Stimulated activated naive CD8-positive, alpha-beta T cell treated with anti-CD3 and anti-CD28 coated beads, Interleukin-15, Interleukin-2, amounts not matched to agents 100 ng/mL and 50 ng/mL, for 24 hours (primary cell): Measurements from ENCODE around the gene CDH11.

Experiments
- H3K27ac Mint-ChIP-seq: one replicate; pipeline ENCODE4 v1.8.0; 2021; ENCODE audit warnings: mild to moderate bottlenecking, mixed read lengths
- H3K27me3 Mint-ChIP-seq: one replicate; pipeline ENCODE4 v1.8.0; 2021; ENCODE audit warnings: mixed read lengths
- H3K36me3 Mint-ChIP-seq: one replicate; pipeline ENCODE4 v1.8.0; 2021; ENCODE audit warnings: low read depth, mixed read lengths
- H3K4me1 Mint-ChIP-seq: one replicate; pipeline ENCODE4 v1.8.0; 2021; ENCODE audit warnings: low read depth, mixed read lengths
- H3K4me3 Mint-ChIP-seq: one replicate; pipeline ENCODE4 v1.8.0; 2021; ENCODE audit warnings: mild to moderate bottlenecking, mixed read lengths
- H3K9me3 Mint-ChIP-seq: one replicate; pipeline ENCODE4 v1.8.0; 2021; ENCODE audit warnings: mixed read lengths

CDH11 gene

GRCh38 chr16:64925166-64925565, 196.7 kb downstream of the CDH11 start:
- Mint-ChIP-seq H3K27ac (no peak overlapping the region), H3K36me3 (no peaks in the 10 kb centered on the region), H3K4me3 (no peak overlapping the region)

GRCh38 chr16:64924086-64924485, 197.8 kb downstream of the CDH11 start:
- Mint-ChIP-seq H3K36me3 (no peaks in the 10 kb centered on the region), H3K27me3 (no peaks in the 10 kb centered on the region), H3K27ac (no peak overlapping the region), H3K9me3 (peaks cover 24% of the 10 kb centered on the region), H3K4me1 (no peaks in the 10 kb centered on the region), H3K4me3 (no peak overlapping the region)

More at GRCh38 chr16:64925166-64925565, 196.7 kb downstream of the CDH11 start:
- Mint-ChIP-seq H3K4me1 (no peaks in the 10 kb centered on the region), H3K27me3 (no peaks in the 10 kb centered on the region), H3K9me3 (peaks cover 32% of the 10 kb centered on the region)

- H3K36me3 Mint-ChIP-seq: no peaks in the 10 kb centered on the region
- H3K9me3 Mint-ChIP-seq: peaks cover 24% of the 10 kb centered on the region
- no peak overlapping the region for H3K4me3 Mint-ChIP-seq
- H3K4me1 Mint-ChIP-seq: no peaks in the 10 kb centered on the region
- no peaks in the 10 kb centered on the region for H3K27me3 Mint-ChIP-seq
- no peak overlapping the region for H3K27ac Mint-ChIP-seq
These were observed 201.8 kb downstream of the CDH11 start for GRCh38 chr16:64919929-64920607.

- H3K4me1 Mint-ChIP-seq: no peaks in the 10 kb centered on the region
- H3K9me3 Mint-ChIP-seq: peaks cover 23% of the 10 kb centered on the region
- no peak overlapping the region for H3K27ac Mint-ChIP-seq
- no peak overlapping the region for H3K4me3 Mint-ChIP-seq
- H3K27me3 Mint-ChIP-seq: no peaks in the 10 kb centered on the region
- H3K36me3 Mint-ChIP-seq: no peaks in the 10 kb centered on the region
These were observed 202.7 kb downstream of the CDH11 start for GRCh38 chr16:64919141-64919540.

GRCh38 chr16:64916051-64916450, 205.8 kb downstream of the CDH11 start:
- no peaks in the 10 kb centered on the region for H3K36me3 Mint-ChIP-seq
- peaks cover 10% of the 10 kb centered on the region for H3K9me3 Mint-ChIP-seq
- no peak overlapping the region for H3K27ac Mint-ChIP-seq
- H3K4me1 Mint-ChIP-seq: no peaks in the 10 kb centered on the region
- H3K4me3 Mint-ChIP-seq: no peak overlapping the region
- H3K27me3 Mint-ChIP-seq: no peaks in the 10 kb centered on the region

GRCh38 chr16:64910356-64910755, 211.5 kb downstream of the CDH11 start:
- Mint-ChIP-seq H3K4me3 (no peak overlapping the region), H3K27ac (no peak overlapping the region), H3K4me1 (no peaks in the 10 kb centered on the region), H3K36me3 (no peaks in the 10 kb centered on the region), H3K27me3 (no peaks in the 10 kb centered on the region), H3K9me3 (no peaks in the 10 kb centered on the region)

- Mint-ChIP-seq H3K36me3 (no peaks in the 10 kb centered on the region), H3K27me3 (no peaks in the 10 kb centered on the region), H3K4me3 (no peak overlapping the region), H3K27ac (no peak overlapping the region), H3K4me1 (no peaks in the 10 kb centered on the region), H3K9me3 (no peaks in the 10 kb centered on the region)
These were observed 214.0 kb downstream of the CDH11 start for GRCh38 chr16:64907844-64908243.

- H3K36me3 Mint-ChIP-seq: no peaks in the 10 kb centered on the region
- H3K9me3 Mint-ChIP-seq: peaks cover 11% of the 10 kb centered on the region
- no peak overlapping the region for H3K4me3 Mint-ChIP-seq
- H3K27me3 Mint-ChIP-seq: no peaks in the 10 kb centered on the region
- H3K27ac Mint-ChIP-seq: no peak overlapping the region
- H3K4me1 Mint-ChIP-seq: no peaks in the 10 kb centered on the region
These were observed 218.1 kb downstream of the CDH11 start for GRCh38 chr16:64903770-64904169.

DNA sequence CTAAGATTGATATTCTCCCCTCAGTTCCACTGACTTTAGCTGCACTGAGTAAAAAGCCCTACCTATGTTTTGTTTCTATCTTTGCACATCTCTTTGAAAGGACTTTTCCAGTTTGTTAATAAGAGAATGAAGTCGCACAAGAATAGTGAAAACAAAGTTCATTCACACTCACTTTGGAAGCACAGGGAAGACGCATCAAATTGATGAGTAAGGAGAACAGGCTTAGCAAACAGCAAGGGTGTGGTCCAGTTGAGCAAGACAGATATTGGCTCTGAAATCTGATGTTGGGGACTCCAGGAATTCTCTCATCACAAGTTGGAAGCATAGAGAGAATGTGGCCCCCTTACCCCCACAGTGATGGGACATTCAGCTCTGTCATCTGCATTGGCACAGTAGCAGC, 221.3 kb downstream of the CDH11 start:
- no peaks in the 10 kb centered on the region for H3K4me1 Mint-ChIP-seq
- no peak overlapping the region for H3K27ac Mint-ChIP-seq
- no peaks in the 10 kb centered on the region for H3K36me3 Mint-ChIP-seq
- no peaks in the 10 kb centered on the region for H3K27me3 Mint-ChIP-seq
- H3K9me3 Mint-ChIP-seq: peaks cover 16% of the 10 kb centered on the region
- no peak overlapping the region for H3K4me3 Mint-ChIP-seq

GRCh38 chr16:64900019-64900418, 221.8 kb downstream of the CDH11 start:
- H3K27me3 Mint-ChIP-seq: no peaks in the 10 kb centered on the region
- no peak overlapping the region for H3K27ac Mint-ChIP-seq
- no peaks in the 10 kb centered on the region for H3K36me3 Mint-ChIP-seq
- H3K4me1 Mint-ChIP-seq: no peaks in the 10 kb centered on the region
- H3K4me3 Mint-ChIP-seq: no peak overlapping the region
- peaks cover 16% of the 10 kb centered on the region for H3K9me3 Mint-ChIP-seq

- Mint-ChIP-seq H3K9me3 (peaks cover 25% of the 10 kb centered on the region), H3K27me3 (no peaks in the 10 kb centered on the region), H3K36me3 (no peaks in the 10 kb centered on the region), H3K4me3 (no peak overlapping the region), H3K4me1 (no peaks in the 10 kb centered on the region), H3K27ac (no peak overlapping the region)
These were observed 223.7 kb downstream of the CDH11 start for GRCh38 chr16:64898159-64898558.
